ENCODE results near the gene ZNF879.

GRCh38 chr5:178993236-178993765, 30.3 kb upstream of the ZNF879 start:
- TF ChIP-seq EP300 (IDR thresholded peaks at IDR 0.05) (no peak), CTCF (IDR thresholded peaks at IDR 0.05) (no peak)

Data from gastroesophageal sphincter (tissue), 3 donors.